ENCODE results near the gene ZNRF3.
"Not testable (repeated sequence)": the region's sequence is repeated elsewhere in the genome, so short reads cannot be mapped to it uniquely, and the experiment has no call there.

Gene ZNRF3

DNA sequence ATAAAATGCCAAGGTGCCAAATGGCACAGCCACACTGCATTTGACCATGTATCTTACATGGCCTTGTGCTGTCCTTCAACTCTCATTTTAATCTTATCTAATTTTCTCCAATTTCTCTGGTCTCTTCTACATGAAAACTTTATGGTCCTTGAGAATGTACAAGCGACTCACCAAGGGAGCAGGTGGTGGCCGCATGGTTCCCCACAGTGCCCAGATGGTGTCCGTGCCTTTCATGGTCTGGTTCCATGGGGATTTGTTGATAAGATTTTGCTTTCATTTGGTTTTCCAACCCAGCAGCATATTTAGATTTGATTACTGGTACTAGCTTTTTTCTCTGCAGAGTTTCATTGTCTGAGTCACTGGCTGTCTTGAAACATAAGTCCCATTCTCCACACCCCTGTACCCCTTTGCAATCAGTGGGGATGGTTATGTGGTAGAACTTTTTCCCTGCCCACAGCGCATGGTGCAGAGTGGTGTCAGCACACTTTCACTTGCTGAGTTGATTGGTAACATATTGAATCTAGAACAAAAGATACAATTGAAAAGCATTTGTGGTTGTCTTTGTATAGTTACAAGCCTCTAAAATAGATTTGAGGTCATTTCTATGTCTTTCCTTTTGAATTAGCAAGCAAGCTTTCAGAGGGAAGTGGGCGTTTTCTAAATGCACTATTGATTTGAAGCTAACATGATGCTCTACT lies 24.1 kb downstream of the ZNRF3 start:
- Histone ChIP-seq H2AFZ (ENCODE audit: low read length, unreplicated experiment) (no peak overlapping the region), H3K4me3 (ENCODE audit: low read depth, low read length) (no peak overlapping the region), H3K4me1 (ENCODE audit: control insufficient read depth, insufficient read depth, low read length, unreplicated experiment) (peaks cover 8% of the 10 kb centered on the region), H3K27ac (ENCODE audit: low read depth, low read length) (no peak overlapping the region), H3K36me3 (ENCODE audit: insufficient read depth, low read length) (no peaks in the 10 kb centered on the region), H3K27me3 (ENCODE audit: insufficient read depth, low read length) (no peaks in the 10 kb centered on the region), H3K79me2 (ENCODE audit: control insufficient read depth, insufficient read depth, low read length, unreplicated experiment) (peaks cover 8% of the 10 kb centered on the region)

DNA sequence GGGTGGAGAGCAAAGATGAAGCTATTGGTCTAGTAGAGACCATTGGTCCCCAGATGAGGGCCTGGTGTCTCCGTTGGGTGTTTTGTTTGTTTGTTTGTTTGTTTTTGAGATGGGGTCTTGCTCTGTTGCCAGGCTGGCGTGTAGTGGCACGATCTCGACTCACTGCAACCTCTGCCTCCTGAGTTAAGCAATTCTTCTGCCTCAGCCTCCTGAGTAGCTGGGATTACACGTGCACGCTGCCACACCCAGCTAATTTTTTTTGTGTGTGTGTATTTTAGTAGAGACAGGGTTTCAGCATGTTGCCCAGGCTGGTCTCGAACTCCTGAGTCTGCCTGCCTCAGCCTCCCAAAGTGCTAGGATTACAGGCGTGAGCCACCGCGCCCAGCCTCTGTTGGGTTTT lies 25.4 kb downstream of the ZNRF3 start:
- not testable (repeated sequence) for H3K36me3 ChIP-seq (ENCODE audit: insufficient read depth, low read length); H3K4me1 ChIP-seq (ENCODE audit: control insufficient read depth, insufficient read depth, low read length, unreplicated experiment); H3K27me3 ChIP-seq (ENCODE audit: insufficient read depth, low read length); H3K79me2 ChIP-seq (ENCODE audit: control insufficient read depth, insufficient read depth, low read length, unreplicated experiment); H3K27ac ChIP-seq (ENCODE audit: low read depth, low read length); H3K4me3 ChIP-seq (ENCODE audit: low read depth, low read length); H2AFZ ChIP-seq (ENCODE audit: low read length, unreplicated experiment)

DNA sequence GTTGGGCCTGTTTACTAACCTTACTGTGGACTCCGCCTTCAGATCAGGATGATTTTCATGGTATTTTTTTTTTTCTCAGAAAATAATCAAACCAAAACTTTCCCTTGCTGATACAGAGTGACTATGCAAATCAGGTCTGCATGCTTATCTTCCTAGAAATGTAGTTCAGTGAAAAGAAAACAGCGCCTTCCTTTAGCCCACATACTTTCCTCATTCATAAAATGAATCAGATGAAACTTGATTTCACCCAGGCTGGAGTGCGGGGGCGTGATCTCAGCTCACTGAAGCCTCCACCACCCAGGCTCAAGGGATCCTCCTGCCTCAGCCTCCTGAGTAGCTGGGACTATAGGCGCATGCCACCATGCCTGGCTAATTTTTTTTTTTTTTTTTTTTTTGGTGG lies 26.0 kb downstream of the ZNRF3 start:
- H3K27ac ChIP-seq (ENCODE audit: low read depth, low read length), result no peak overlapping the region
- no peak overlapping the region for H3K4me3 ChIP-seq (ENCODE audit: low read depth, low read length)
- H3K36me3 ChIP-seq (ENCODE audit: insufficient read depth, low read length), result no peaks in the 10 kb centered on the region
- H3K4me1 ChIP-seq (ENCODE audit: control insufficient read depth, insufficient read depth, low read length, unreplicated experiment), result peaks cover 8% of the 10 kb centered on the region
- H3K27me3 ChIP-seq (ENCODE audit: insufficient read depth, low read length), result no peaks in the 10 kb centered on the region
- H2AFZ ChIP-seq (ENCODE audit: low read length, unreplicated experiment), result no peak overlapping the region
- peaks cover 9% of the 10 kb centered on the region for H3K79me2 ChIP-seq (ENCODE audit: control insufficient read depth, insufficient read depth, low read length, unreplicated experiment)

DNA sequence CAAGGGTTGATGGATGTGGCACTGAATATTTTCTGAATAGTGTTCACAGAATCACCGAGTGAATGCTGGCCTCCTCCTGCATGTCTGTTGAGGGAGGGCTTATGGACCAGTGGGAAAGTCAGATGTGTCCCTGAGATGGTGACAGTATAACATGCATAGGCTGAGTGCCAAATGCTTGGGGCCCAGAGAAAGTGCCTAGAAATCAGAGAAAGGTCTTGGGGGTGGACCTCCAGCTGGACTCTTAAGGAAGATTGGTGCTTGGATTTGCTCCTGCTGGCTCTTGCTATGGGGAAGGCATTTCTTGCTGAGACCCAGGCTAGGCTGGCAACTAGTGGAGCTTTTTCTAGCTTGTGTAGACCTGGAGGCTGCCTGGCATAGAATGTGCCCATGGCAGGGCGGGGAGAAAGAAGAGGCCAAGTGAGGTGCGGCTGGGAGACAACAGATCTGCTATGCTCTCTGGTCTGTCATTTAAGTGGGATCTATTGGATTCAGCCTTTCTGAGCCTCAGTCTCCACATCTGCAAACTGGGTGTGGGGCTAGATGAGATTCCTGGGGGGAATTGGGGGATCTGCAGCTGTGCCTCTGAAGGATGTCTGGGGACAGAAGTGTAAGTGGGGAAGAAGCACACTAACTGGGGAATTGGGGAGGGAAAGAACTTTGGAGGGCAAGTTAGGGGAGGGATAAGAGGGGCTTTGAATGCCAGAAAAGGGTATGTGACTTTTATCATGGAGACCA lies 27.4 kb downstream of the ZNRF3 start:
- Histone ChIP-seq H2AFZ (ENCODE audit: low read length, unreplicated experiment) (no peak overlapping the region), H3K27ac (ENCODE audit: low read depth, low read length) (no peak overlapping the region), H3K27me3 (ENCODE audit: insufficient read depth, low read length) (no peaks in the 10 kb centered on the region), H3K36me3 (ENCODE audit: insufficient read depth, low read length) (no peaks in the 10 kb centered on the region), H3K4me1 (ENCODE audit: control insufficient read depth, insufficient read depth, low read length, unreplicated experiment) (peaks cover 8% of the 10 kb centered on the region), H3K79me2 (ENCODE audit: control insufficient read depth, insufficient read depth, low read length, unreplicated experiment) (peaks cover 9% of the 10 kb centered on the region), H3K4me3 (ENCODE audit: low read depth, low read length) (no peak overlapping the region)

DNA sequence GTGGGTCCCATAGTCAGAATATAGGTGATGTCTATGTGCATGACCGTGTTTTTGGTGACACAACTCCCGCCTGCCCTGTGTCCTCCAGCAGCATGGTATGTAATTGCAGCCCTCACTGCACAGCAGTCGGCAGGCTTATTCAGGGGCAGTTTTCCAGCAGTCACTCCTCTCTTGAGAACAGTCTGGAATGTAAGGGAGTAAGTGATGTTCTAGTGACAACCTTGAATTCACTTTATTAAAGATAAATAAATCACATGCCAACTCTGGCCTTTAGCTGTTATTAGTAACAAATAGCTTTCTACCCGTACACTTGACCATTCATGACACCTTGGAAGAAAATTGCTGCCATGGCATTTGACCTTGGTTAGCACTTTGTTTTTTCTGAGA lies 27.9 kb downstream of the ZNRF3 start:
- H3K79me2 ChIP-seq (ENCODE audit: control insufficient read depth, insufficient read depth, low read length, unreplicated experiment), result peaks cover 9% of the 10 kb centered on the region
- peaks cover 8% of the 10 kb centered on the region for H3K4me1 ChIP-seq (ENCODE audit: control insufficient read depth, insufficient read depth, low read length, unreplicated experiment)
- H3K36me3 ChIP-seq (ENCODE audit: insufficient read depth, low read length), result no peaks in the 10 kb centered on the region
- no peaks in the 10 kb centered on the region for H3K27me3 ChIP-seq (ENCODE audit: insufficient read depth, low read length)
- H2AFZ ChIP-seq (ENCODE audit: low read length, unreplicated experiment), result no peak overlapping the region
- H3K4me3 ChIP-seq (ENCODE audit: low read depth, low read length), result no peak overlapping the region
- H3K27ac ChIP-seq (ENCODE audit: low read depth, low read length), result no peak overlapping the region

DNA sequence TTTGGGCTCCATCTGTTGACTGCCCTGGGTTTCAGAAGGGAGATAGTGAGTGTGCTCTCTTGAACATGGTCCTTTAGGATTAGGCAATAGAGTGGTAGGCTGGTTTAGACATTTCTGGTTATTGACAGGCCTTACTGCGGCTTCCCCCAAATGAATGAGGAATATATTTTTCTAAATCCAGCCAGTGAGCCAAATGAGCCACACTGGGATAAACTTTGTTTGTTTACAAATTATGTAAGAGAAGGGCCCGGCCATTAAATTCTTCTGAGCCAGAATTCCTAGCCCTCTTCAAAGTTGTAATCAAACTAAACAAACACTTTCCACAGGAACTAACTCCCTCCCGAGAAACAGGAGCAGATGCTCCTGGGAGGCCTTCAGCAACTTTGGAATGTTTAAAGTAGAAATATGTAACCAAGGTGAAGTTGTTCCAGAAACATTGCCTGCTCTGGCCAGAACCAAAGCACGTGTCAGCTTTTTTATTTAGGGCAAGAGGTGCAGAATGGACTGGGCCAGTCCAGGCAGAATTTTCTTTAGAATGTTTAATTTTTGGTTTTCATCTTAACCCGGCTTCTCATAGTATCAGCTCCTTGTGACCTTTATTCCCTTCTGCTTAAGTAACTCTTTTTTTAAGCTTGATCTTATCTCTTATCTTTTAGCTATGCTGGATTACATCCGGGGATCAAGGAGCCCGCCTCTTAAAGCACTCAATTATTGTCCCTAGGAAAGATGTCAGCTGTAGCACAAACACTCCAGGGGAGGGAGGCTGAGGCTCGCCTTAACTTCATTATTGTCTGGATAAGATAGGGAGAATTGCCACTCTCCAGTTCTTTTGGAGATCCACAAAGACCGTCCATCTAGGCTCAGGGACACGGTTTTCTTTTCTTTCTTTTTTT lies 28.7 kb downstream of the ZNRF3 start:
- H3K79me2 ChIP-seq (ENCODE audit: control insufficient read depth, insufficient read depth, low read length, unreplicated experiment), result peaks cover 6% of the 10 kb centered on the region
- peaks cover 8% of the 10 kb centered on the region for H3K4me1 ChIP-seq (ENCODE audit: control insufficient read depth, insufficient read depth, low read length, unreplicated experiment)

DNA sequence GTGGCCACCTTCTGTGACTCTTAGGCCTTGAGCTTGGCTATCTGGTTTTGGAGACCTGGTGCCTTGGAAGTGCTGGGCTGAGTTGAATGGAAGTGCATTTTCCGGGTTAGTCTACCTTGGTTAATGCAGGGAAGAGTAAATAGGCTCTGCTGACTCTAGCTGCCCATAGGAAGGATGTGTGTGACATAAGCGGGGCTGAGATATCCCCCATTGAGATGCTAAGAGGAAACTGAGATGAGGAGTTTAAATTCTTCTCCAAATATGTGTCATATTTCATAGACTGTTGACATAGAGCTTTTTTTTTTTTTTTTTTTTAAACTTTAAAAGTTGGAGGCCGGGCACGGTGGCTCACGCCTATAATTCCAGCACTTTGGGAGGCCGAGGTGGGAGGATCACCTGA lies 30.8 kb downstream of the ZNRF3 start:
- Histone ChIP-seq H3K79me2 (ENCODE audit: control insufficient read depth, insufficient read depth, low read length, unreplicated experiment) (peaks cover 2% of the 10 kb centered on the region), H3K4me3 (ENCODE audit: low read depth, low read length) (no peak overlapping the region), H3K27ac (ENCODE audit: low read depth, low read length) (no peak overlapping the region), H3K4me1 (ENCODE audit: control insufficient read depth, insufficient read depth, low read length, unreplicated experiment) (peaks cover 8% of the 10 kb centered on the region), H3K27me3 (ENCODE audit: insufficient read depth, low read length) (no peaks in the 10 kb centered on the region), H3K36me3 (ENCODE audit: insufficient read depth, low read length) (no peaks in the 10 kb centered on the region), H2AFZ (ENCODE audit: low read length, unreplicated experiment) (no peak overlapping the region)

More for the DNA sequence above, 28.7 kb downstream of the ZNRF3 start:
- H3K27ac ChIP-seq (ENCODE audit: low read depth, low read length), result peak overlapping the region; percentile 37; the same call in 1 of the 2 replicates
- H3K4me3 ChIP-seq (ENCODE audit: low read depth, low read length), result no peak overlapping the region
- peak overlapping the region; percentile 85 for H2AFZ ChIP-seq (ENCODE audit: low read length, unreplicated experiment)
- no peaks in the 10 kb centered on the region for H3K27me3 ChIP-seq (ENCODE audit: insufficient read depth, low read length)
- no peaks in the 10 kb centered on the region for H3K36me3 ChIP-seq (ENCODE audit: insufficient read depth, low read length)

DNA sequence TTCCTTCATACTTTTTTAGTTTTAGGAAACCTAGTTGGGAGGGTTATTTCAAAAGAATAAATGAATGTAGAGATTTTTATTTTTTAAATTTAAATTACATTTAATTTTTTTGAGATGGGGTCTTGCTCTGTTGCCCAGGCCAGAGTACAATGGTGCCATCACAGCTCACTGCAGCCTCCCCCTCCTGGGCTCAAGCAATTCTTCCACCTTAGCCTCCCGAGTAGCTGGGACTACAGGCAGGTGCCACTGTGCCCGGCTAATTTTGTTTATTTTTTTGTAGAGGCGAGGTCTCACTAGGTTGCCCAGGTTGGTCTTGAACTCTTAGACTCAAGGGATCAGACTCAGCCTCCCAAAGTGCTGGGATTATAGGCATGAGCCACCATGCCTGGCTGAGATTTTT lies 32.6 kb downstream of the ZNRF3 start:
- H3K79me2 ChIP-seq (ENCODE audit: control insufficient read depth, insufficient read depth, low read length, unreplicated experiment), result peaks cover 2% of the 10 kb centered on the region
- H3K27me3 ChIP-seq (ENCODE audit: insufficient read depth, low read length), result no peaks in the 10 kb centered on the region
- H3K27ac ChIP-seq (ENCODE audit: low read depth, low read length), result no peak overlapping the region
- H3K4me1 ChIP-seq (ENCODE audit: control insufficient read depth, insufficient read depth, low read length, unreplicated experiment), result peaks cover 8% of the 10 kb centered on the region
- H3K4me3 ChIP-seq (ENCODE audit: low read depth, low read length), result no peak overlapping the region
- no peaks in the 10 kb centered on the region for H3K36me3 ChIP-seq (ENCODE audit: insufficient read depth, low read length)
- no peak overlapping the region for H2AFZ ChIP-seq (ENCODE audit: low read length, unreplicated experiment)

DNA sequence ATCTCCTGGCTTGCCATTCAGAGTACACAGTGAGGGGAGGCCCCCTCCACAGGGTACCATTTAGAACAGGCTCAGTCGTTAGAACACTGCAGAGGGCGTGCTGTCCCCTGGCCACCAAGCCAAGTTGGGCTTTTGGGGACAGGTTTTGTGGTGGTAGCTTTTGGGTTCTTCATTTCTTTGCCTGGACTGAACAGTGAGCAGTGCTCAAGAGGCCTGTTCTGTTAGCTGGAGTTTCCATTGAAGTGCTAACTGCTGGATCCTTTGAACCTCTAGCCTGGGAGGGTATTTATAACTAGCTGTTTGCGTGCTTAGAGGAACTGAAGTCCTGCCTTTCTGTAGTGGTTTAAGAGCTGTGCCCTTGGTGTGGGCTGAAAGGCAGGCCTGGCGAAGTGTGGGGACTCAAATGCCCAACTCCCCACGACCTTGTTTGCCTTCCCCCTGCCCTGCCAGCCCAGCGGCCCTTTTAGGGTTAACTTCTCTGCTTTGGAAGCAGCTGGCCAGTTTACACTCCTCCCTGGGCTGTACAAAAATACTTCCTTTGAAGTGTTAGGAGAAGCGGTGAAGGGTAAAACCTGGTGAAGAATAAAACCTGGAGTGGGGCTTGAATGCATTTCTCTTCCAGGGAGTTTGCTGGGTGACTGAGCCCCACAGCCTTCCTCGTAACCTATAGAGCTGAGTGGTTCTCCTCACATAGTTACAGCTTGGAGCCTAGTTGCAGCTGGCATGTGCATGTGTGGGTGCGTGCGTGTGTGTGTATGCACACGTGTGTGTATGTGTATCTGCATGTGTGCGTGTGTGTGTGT lies 34.6 kb downstream of the ZNRF3 start:
- Histone ChIP-seq H3K27ac (ENCODE audit: low read depth, low read length) (no peak overlapping the region), H3K4me3 (ENCODE audit: low read depth, low read length) (no peak overlapping the region), H3K4me1 (ENCODE audit: control insufficient read depth, insufficient read depth, low read length, unreplicated experiment) (no peaks in the 10 kb centered on the region)

More for the DNA sequence above, 34.6 kb downstream of the ZNRF3 start:
- H3K27me3 ChIP-seq (ENCODE audit: insufficient read depth, low read length), result no peaks in the 10 kb centered on the region
- H2AFZ ChIP-seq (ENCODE audit: low read length, unreplicated experiment), result no peak overlapping the region
- no peaks in the 10 kb centered on the region for H3K36me3 ChIP-seq (ENCODE audit: insufficient read depth, low read length)
- peaks cover 2% of the 10 kb centered on the region for H3K79me2 ChIP-seq (ENCODE audit: control insufficient read depth, insufficient read depth, low read length, unreplicated experiment)

All from ACC112 (cell line).